ENCODE results near the gene PDE8A. TPM values are rescaled to one million over a fixed set of nuclear protein-coding genes. Genes with fewer than 3 reads are reported as not detected.
"Not testable (repeated sequence)": the region's sequence is repeated elsewhere in the genome, so short reads cannot be mapped to it uniquely, and the experiment has no call there.

The PDE8A gene
- total RNA-seq, 1 donor from 2014 or later = 34.6 TPM

DNA sequence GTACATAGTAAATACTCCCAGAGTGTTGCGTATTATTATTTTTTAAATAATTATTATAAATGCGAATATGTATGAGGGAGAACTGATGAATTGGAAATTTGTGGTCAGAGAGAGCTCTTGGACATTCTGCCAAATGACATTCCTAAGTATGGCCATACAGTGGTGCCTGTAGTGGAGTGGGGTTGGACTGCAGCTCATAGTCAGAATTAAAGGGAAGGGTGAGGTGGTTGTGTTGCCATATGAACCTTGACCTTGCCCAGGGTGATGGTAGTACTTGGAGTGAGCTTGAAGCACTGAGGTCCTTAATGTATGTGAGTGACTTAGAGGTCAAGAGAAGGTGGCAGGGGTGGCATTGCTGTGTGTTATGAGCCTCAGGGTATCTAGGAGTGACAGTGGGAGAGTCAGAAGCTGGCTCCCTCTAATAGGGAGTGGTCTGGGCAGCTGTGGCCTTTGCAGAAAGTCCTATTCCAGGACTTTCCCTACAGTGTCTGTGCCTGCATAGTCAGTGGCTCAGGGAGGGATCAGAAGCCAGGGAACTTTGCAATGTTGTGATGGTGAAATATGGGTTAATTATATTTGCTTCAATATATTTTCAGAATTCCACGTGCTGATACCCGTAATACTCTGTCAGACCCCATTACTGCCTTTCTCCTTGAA lies 26.2 kb downstream of the PDE8A start:
- FAIRE-seq = no peak

DNA sequence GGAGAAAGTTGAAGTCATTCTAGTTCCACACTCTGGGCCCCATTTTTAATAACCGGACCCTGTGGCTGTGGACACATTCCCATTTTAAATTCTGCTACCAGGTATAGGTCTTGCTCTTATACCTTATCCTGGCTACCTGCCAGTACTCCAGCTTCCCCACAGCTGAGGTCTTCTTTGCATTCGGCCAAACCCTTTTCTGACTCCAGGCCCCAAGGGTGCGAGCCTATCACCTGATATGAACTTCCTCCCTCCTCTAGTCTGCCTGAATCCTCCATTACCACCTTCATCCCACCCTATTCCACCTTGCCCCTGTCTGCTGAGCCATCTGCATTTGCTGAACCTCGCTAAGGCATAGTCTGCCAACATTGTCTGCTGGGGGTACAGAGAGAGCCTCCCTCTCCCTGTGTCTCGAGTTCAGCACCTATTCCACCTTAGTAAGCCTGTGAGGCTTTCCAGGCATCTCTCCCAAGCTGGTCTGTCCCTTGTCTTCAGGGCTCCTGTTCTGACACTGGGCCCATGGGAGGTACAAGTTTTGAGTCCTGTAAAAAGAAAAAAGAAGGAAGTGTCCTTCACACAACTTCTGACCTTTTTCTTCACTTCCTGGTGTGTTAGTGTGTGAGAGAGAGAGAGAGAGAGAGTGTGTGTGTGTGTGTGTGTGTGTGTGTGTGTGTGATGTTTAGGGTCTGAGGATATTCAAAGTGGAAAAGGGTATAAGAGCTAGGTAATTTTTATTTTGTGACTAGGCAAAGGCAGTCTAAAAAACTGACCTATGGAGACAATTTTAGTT lies 27.0 kb downstream of the PDE8A start:
- DNase-seq (ENCODE audit: low spot score in 2 of 2) (no peak), FAIRE-seq (no peak)

More for the DNA sequence above, 26.2 kb downstream of the PDE8A start:
- no peak for DNase-seq (ENCODE audit: low spot score in 2 of 2)

DNA sequence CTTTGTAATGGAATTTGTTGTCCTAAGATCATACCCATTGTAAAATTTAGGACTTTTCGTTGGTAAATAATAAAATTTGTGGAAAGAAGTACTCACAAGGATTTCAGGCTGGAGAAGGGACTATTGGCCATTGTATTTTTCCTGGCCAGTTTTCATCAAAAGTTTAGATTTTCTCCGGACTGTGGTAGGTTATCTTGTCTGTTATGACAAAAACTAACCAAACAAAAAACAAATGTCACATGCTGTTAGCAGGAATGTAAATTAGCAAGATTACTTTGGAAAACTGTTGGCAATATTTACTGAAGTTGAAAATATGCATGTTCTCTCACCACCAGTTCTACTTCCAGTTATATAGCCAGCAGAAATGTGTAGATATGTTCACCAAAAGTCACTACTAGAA lies 27.8 kb downstream of the PDE8A start:
- FAIRE-seq (no peak), DNase-seq (ENCODE audit: low spot score in 2 of 2) (no peak)

DNA sequence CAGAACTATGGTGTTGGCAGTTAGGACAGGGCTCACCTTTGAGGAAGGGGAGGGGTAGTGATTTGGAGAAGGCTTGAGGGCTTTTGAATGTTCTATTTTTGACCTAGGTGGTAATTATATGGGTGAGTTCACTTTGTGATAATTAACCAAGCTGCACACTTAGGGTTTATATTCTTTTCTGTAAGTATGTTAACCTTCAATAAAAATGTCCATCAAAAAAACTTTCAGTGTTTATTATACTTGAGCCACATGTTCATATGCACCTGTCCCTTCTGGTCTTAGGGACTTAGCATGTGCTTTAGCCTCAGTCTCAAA lies 28.4 kb downstream of the PDE8A start:
- no peak for DNase-seq (ENCODE audit: low spot score in 2 of 2)
- FAIRE-seq = no peak

DNA sequence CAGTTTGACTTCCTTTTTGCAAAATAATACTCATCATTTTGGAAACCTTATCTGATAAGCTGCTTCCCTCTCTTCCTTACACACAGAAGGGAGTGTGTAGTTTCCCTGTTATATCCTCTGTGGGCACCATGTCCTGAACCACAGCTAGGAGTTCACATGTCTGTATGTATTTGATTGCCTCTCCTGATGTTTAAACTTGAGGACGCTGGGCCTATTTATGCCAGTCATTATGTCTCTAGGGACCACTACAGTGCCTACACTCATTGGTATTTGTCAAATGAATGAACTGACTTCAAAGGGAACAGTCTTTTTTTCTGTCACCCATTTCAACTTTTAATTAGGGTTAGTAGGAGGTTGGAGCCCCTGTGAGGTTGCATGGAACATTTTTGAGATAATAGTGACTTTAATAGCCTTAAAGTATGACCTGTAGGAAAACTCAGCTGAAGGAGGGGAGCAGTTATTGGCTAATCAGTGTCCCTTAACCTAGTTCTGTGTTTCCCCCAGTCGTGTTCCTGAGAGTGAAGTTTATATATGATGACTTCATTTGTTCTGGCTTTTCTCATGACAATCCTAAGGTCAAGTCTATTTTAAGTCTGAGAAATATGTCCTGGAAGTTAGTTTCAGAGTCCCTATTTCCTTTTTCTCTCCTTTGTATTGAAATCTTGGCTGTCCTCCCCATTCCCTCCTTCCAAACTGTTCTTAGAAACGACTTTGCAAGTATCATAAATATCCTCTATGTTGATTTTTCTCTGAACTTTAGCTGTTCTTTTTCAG lies 28.9 kb downstream of the PDE8A start:
- no peak for FAIRE-seq

DNA sequence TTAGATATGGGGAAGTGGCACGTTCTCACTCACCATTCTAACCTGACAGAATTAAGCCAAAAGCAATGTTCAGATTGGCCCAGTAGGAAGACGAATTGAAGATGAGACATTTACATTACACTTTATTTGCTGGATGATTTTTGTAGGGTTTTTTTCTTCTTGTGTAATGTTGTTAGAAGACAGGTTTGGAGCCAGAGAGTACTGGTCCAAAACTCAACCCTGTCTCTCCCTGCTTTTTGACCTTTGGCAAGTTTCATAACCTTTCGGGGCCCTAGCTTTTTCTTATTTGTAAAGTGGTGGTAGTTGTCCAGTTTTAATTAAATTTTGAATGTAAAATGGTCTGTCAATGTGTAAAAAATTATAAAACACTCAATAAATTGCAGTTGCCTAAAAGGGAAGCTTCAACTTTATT lies 29.5 kb downstream of the PDE8A start:
- DNase-seq (ENCODE audit: low spot score in 2 of 2) (no peak), FAIRE-seq (no peak)

More for the DNA sequence above, 28.9 kb downstream of the PDE8A start:
- DNase-seq (ENCODE audit: low spot score in 2 of 2) = peak in 1 of 2 donors; percentile 22

DNA sequence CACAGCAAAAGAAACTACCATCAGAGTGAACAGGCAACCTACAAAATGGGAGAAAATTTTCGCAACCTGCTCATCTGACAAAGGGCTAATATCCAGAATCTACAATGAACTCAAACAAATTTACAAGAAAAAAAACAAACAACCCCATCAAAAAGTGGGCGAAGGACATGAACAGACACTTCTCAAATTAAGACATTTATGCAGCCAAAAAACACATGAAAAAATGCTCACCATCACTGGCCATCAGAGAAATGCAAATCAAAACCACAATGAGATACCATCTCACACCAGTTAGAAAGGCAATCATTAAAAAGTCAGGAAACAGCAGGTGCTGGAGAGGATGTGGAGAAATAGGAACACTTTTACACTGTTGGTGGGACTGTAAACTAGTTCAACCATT lies 30.1 kb downstream of the PDE8A start:
- DNase-seq (ENCODE audit: low spot score in 2 of 2); FAIRE-seq: not testable (repeated sequence)

DNA sequence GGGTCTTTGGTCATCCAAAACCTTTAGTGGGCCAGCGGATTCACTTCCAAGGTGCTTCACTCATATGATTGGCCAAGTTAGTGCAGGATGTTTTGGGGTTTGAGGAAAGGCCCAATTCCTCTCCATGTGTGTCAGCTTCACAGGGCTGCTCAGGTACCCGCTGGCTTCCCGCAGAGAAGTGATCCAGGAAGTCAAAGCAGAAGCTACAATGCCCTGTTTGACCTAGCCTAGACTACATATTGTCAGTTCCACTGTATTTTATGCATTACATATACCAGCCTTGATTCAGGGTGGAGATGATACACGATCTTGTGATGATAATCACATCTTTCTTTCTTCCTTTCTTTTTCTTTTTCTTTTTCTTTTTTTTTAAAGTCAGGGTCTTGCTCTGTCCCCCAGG lies 32.1 kb downstream of the PDE8A start:
- FAIRE-seq (no peak), DNase-seq (ENCODE audit: low spot score in 2 of 2) (no peak)

DNA sequence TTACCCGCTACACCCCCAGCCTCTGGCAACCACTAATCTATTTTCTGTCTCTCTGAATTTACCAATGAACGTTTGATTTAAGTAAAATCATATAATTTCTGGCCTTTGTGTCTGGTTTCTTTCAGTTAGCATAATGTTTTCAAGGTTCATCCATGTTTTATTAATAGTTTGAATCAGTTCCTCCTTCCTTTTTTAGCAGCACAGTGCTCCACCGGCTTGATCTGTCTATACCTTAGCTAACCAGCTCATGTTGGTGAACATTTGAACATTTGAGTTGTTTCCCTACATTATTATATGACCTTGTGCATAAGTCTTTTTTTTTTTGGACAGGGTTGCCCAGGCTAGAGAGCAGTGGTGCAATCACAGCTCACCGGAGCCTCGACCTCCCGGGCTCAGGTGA lies 33.3 kb downstream of the PDE8A start:
- FAIRE-seq = no peak

DNA sequence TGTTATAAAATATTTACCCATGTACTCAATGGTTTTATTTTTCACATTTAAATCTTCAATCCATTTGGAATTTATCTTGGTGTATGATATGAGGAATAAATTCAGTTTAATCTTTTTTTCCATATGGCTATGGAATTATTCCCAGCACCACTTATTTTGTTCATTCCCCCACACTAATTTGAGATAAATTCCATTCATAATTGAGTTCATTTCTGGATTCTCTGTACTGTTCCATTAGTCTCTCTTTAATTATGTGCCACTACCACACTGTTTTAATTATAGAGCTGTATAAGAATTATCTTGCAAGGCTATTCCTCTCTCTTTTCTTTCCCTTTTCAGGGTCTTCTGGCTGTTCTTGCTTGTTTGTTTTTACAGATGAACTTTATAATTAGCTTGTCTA lies 34.6 kb downstream of the PDE8A start:
- FAIRE-seq = no peak

More for the DNA sequence above, 33.3 kb downstream of the PDE8A start:
- no peak for DNase-seq (ENCODE audit: low spot score in 2 of 2)

DNA sequence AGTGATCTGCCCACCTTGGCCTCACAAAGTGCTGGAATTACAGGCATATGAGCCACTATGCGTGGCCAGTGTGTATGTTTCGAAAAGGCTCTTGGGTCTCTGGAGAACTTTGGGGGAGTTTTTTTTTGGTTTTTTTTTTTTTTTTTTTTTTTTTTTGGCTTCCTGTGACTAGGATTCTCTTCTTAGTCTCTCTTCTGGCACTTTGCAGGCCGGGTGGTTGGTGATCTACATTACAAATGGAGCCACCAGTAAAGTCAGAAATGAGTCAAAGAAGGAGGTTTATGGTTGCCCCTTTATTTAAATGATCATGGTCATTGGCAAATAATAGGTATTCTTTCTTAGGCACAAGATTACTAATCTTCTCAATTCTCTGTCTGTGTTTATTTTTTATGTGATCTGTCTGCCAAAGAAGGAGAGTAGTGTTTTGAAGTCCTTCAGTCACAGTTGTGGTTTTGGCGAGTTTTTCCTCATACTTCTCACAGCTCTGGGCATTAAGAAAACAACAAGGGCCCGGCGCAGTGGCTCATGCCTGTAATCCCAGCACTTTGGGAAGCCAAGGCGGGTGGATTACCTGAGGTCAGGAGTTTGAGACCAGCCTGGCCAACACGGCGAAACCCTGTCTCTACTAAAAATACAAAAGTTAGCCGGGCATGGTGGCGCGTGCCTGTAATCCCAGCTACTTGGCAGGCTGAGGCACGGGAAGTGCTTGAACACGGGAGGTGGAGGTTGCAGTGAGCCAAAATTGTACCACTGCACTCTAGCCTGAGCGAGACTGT lies 38.3 kb downstream of the PDE8A start:
- no peak for DNase-seq (ENCODE audit: low spot score in 2 of 2)
- FAIRE-seq = no peak

More for the DNA sequence above, 34.6 kb downstream of the PDE8A start:
- no peak for DNase-seq (ENCODE audit: low spot score in 2 of 2)

DNA sequence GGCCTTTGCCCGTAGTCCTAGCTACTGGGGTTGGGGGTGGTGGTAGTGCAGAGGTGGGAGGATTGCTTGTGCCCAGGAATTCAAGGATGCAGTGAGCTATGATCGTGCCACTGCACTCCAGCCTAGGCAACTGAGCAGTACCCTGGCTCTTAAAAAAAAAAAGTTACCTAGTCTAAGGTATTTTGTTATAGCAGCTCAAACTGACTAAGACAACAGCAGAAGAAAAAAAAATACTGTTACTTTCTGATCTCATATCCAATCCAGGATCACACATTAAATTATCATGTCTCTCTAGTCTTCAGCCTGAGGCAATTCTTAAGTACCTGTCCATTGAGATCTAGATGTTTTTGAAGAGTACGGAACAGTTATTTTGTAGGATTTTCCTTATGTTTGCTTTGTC lies 39.8 kb downstream of the PDE8A start:
- no peak for DNase-seq (ENCODE audit: low spot score in 2 of 2)
- FAIRE-seq = no peak

DNA sequence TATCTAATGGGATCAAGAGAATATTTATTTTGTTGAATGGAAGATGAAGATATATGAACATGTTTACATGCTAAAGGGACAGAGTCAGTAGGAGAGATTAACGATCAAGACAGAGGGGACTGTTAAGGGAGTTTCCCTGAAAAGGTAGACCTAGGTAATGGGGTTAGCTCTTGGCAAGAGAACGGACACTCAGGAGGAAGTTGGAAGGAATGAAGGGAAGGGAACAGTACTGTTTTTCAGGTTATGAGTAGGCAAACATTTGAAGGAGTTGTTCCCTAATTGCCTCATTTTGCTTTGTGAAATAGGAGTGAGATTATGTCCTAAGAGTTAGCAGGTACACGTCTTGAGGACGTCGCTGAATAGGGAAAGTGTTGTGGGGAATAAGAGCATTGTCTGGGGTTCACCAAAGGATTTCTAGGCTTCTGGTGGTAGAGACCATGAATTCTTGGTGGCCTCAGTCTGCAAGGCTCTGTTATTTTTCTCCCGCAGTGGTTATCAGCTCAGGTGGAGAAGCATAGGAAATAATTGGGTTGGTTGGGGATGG lies 41.3 kb downstream of the PDE8A start:
- no peak for FAIRE-seq

DNA sequence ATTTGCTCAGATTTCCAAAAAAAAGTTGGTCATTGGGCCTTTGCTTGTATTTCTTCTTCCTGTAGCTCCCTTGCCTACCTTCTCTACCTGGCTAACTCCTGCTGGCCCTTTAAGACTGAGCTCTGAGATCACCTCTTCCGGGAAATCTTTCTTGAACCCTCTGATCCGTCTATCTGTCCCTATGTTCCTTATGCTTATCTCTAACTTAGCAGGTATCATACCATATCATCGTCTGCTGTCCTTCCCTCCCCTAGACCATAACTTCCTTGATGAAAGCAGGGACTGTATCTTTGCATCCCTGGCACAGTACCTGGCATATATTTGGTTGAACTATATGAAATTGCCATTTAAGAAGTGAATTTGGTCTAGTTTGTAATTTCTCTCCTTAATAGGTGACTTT lies 42.3 kb downstream of the PDE8A start:
- DNase-seq (ENCODE audit: low spot score in 2 of 2) (no peak), FAIRE-seq (no peak)

More for the DNA sequence above, 41.3 kb downstream of the PDE8A start:
- DNase-seq (ENCODE audit: low spot score in 2 of 2) = no peak

DNA sequence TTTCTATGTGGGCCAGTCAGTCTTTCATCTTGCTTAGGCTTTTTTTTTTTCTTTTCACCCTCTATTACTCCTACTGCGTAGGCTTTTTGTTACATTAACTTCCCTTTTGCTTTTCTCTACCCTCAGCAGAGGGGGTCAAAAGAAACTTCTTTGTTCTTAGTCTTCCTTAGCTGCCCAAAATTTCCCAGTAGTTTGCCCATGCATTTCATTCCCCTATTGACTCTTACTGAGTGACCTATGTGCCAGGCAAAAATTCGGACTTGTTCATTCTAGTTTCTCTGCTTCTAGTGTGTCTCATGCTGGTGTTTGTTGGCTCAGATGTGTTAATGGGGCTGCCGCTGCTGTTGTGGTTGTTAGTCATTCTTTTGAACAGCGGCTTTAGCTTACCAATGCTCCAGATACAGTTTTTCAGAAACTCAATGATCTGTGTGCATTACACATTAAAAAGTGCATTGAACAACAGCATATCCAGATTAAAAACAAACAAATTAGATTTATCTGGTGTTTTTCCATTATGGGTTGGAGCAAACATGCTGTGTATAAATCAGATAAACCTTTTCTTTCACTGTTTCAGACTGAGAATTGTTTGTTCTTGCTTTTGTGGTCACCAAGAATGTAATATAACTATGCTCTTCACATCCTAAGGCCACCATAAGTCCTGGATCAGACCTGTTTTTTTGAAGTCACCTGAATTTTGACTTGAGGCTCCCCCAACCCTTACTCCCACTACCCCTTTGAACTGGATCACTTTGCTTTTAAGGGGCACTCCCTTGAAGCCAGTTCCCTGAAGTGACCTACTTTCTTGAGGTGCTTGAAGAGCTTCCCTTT lies 43.1 kb downstream of the PDE8A start:
- DNase-seq (ENCODE audit: low spot score in 2 of 2) (peak in 1 of 2 donors; percentile 35), FAIRE-seq (no peak)

DNA sequence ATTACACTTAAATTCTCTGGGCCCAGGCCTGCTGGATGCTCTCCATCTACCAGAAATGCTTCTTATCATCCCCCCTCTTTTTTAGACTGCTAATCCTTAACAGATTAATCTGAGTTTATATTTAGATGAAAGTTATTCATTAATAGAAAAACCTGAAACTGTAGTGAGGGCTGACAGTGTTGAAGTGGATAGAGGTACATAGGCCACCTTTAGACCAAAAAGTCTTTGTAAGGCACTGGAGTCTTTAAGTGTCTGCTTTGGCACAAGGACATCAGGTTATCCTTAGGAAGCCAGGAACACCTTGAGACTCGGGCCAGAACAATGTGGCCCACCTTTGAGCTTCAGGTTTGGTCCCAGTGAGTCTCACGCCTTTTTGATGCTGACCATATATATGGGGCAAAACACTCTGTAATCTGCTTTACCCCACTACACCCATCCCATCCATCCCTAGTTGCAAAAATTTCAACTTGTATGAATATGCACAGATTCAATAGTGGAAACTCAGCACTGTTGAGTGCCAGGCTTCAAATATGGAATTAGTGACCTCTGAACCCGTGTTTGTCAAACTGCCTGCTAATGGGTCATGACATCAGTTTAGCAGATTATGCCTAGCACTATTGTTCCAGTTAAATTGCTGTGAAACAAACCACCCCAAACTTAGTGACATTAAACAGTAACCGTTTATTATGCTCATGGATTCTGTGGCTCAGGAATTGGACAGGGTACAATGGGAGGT lies 44.0 kb downstream of the PDE8A start:
- DNase-seq (ENCODE audit: low spot score in 2 of 2) (no peak), FAIRE-seq (no peak)

DNA sequence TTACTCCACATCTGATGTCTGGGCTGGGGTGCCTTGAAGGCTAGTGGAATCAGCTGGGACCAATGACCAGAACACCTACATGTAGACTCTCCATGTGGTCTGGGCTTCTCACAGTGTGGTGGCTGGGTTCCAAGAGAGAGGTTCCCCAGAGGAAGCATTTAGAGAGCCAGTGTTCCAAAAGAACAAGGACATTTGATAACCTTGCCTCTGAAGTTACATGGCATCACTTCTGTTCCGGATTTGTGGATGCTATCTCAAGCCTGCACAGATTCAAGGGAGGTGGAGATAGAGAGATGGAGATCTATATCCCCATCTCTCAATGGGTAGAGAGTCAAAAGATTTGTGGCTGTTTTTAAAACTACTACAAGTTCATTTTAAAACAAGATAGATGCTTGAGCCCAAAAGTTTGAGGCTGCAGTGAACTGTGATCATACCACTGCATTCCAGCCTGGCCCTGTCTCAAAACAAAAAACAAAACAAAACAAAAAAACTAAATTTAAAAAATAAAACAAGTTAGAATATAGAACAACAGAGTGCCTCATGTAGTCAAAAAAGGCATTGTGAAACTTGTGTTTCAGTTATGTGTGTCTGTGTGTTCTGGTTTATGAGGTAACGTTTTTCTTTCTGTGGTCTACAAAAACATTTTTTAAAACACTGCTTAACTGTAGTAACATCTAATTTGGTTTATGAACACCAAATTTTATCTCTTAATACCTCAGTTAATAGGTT lies 44.8 kb downstream of the PDE8A start:
- no peak for FAIRE-seq

DNA sequence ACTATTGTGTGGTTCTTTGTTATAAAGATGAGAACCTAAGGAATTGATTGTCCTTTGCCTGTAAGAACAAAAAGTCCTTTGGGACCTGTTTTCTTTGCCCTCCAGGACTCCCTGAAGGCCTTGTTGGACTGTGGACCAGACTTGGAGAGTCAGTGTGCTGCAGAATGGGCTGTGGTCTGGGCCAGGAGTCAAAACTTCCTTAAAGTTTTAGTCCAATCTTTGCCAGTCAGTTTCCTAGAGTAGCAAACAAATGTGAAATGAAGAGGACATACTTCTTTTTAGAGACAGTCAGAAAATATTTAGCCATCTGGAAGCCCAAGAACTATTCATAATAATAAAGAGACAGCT lies 45.4 kb downstream of the PDE8A start:
- FAIRE-seq = no peak
- DNase-seq (ENCODE audit: low spot score in 2 of 2) = no peak

More for the DNA sequence above, 44.8 kb downstream of the PDE8A start:
- no peak for DNase-seq (ENCODE audit: low spot score in 2 of 2)
